GM19438 (cell line): Measurements from ENCODE around the gene AHNAK.
"Not testable (repeated sequence)": the region's sequence is repeated elsewhere in the genome, so short reads cannot be mapped to it uniquely, and the experiment has no call there.

Experiments
- ATAC-seq: cut with Tn5 transposase; IDR thresholded peaks from one replicate; pipeline ENCODE4 v1.9.1; 2021; ENCODE audit warnings: low read depth; ENCODE audit not compliant: unreplicated experiment

Gene AHNAK

DNA sequence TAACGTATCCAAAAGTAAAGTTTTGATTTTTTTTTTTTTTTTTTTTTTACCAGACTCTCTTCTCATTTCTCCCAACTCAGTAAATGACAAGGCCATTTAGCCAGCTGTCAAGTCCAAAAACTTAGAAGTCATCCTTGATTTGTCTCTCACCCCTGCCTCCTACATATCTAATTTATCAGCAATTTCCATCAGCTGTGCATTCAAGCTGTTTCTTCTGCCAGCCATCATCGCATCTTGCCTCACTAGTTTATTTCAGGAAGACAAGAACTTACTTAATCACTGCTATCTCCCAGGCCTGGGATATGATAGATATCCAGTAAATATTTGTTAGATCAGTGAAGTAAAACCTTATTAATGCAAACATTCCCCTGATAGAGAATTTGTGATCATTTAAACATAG lies 80.2 kb downstream of the AHNAK start:
- ATAC-seq = no peak

DNA sequence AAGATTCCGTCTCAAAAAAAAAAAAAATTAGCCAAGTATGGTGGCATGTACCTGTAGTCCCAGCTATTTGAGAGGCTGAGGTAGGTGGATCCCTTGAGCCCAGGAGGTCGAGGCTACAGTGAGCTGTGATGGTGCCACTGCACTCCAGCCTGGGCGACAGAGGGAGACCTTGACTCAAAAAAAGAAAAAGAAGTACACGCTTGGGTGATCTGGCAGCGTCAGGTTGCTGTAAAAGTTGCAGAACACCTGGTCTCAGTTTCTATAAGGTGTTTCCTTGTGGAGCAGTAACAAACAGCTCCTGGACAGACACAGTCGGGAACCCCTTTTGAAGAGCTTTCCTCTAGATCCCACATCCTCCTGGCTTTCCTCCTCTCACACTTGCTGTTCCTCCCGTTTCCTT lies 82.0 kb downstream of the AHNAK start:
- peak; percentile 76 for ATAC-seq

DNA sequence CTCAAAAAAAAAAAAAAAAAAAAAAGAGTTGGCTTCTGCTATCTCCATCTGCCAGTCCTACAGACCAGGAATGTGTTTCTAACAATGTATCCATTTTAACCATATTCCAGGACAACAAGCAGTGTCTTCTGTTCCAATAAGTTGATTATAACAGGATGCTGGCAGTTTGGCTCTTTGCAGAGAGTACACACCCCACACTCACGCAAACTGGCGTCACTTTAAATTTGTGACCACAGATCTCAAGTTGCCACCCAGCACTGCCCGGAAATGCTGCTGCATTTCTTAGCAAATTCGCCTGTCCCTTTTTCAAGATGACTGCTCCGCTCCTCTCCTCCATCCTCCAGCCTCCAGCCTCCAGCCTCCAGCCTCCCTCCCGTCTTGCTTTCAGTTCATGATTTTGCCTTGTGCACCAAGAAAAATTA lies 83.5 kb downstream of the AHNAK start:
- no peak for ATAC-seq

DNA sequence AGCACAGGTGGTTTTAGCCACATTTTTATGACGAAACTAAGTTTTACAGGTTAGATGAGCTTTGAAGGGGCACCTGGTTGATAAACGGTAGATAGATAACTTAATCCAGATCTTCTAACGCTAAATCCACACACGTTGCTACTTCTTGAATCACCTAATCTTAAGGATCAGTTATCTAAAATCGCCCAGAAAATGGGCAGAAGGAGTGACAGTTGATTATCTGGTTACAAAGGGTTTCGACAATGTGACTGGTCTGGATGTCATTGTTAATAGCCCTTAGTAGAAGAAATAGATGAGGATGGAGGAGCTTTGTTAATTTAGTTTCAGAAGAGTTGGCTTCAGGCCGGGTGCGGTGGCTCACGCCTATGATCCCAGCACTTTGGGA lies 84.1 kb downstream of the AHNAK start:
- ATAC-seq = no peak

DNA sequence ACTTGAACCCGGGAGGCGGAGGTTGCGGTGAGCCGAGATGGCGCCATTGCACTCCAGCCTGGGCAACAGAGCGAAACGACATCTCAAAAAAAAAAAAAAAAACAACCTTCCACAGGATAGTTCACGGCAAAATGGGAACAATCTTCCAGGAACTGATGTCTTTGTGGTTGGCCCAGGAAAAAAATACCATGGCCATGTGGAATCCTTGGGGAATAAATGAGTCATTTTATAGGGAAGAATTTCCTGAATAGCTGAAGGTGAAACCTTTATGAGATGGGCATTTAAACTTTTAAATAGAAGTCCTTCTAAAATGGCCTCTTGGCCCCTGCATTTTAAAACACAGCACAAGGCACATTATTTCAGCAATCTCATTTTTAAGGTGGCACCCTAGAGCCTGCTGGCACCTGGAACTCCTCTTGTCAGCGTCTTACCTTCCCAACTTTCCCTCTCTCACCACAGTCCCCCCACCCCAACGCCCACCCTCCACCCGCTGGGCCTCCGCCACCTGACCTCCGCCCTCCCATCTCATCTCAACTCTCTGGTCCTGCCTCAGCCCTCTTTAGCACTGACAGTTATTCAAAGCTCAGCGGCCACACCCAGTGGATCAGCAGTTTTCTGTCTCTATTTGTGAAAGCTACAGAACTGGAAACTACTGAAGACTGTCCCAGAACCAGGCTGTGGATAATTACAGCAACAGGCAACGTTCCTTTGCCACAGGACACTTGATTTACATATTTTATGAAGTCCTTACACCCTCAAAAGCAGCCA lies 84.7 kb downstream of the AHNAK start:
- ATAC-seq = no peak

DNA sequence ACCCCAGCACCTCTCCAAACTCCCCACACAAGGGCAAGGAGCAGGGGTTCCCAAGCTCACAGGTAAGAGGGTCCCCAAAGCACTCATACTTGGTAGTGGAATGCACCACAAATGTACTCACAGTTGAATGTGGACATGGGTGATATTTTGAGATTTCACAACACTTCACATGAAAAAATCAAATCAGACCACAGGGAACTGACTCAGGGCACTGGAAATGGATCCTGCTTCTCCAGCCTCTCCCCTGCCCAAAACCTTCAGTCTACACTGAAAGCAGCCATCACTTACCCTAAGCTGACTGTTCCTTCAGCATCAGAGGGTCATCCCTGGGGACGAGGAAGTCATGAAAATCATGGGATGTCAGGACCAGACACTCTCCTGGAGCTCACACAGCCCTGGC lies 87.5 kb downstream of the AHNAK start:
- no peak for ATAC-seq

DNA sequence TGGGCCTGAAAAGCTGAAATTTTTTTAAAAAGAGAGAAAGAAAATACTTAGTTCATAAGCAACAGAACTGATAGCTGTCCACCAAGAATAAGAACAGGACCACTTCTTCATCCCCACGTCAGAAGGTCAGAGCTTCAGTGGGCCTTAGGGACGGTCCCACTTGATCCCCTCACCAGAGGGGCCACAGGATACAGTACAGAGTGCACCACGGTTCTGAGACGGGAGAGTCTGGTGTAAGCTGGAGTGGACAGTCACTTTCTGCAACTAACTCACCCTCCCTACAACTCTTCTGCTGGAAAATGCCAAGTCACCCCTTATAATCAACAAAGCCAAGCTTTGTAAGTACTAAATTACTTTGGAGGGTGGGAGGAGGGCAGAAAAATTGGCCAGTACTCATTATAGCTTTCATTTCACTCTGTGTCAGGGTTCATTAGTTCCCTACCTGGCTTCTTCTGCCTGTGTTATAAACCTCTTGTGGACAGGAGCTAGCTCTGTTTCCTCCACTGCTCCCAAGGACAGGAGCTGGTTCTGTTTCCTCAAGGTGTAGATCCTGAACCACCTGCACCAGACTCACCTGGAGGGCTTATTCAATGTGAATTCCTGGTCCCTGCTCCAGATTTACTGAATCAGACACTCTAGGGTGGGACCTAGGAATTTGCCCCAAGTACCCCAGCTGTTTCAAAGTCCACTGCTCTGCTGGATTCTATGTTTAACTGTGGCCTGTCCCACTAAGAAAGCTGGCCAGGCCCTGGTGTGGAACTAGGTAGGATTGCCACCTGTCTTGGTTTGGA lies 88.2 kb downstream of the AHNAK start:
- ATAC-seq = no peak

DNA sequence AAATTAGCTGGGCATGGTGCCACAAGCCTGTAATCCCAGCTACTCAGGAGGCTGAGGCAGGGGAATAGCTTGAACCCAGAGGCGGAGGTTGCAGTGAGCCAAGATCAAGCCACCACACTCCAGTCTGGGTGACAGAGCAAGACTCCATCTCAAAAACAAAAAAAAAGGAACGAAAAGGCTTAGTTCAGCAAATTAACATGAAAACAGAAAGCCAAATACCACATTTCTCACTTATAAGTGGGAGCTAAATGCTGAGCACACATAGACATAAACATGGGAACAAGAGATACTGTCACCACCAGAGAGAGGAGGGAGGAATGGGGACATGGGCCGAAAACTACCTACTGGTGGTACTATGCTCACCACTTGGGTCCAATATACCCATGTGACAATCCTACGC lies 89.1 kb downstream of the AHNAK start:
- ATAC-seq = no peak

DNA sequence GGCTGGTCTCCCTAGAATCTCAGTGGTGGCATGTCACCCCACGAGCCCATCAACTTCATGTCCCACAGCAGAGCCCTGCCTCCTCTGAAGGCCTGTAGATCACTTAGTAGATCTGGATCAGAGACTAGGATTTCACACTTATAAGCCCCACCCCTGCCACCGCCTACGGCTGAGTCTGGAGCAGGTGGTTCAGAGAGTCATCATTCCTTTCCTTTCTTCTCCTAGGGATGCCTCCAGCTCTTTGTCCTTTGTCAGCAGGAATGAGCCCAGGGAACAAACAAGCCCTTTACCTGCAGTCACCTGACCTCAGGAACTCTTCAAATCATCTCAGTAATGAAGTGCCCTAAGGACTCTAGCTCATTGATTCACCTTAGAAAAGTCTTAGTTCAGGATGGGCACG lies 90.0 kb downstream of the AHNAK start:
- no peak for ATAC-seq

DNA sequence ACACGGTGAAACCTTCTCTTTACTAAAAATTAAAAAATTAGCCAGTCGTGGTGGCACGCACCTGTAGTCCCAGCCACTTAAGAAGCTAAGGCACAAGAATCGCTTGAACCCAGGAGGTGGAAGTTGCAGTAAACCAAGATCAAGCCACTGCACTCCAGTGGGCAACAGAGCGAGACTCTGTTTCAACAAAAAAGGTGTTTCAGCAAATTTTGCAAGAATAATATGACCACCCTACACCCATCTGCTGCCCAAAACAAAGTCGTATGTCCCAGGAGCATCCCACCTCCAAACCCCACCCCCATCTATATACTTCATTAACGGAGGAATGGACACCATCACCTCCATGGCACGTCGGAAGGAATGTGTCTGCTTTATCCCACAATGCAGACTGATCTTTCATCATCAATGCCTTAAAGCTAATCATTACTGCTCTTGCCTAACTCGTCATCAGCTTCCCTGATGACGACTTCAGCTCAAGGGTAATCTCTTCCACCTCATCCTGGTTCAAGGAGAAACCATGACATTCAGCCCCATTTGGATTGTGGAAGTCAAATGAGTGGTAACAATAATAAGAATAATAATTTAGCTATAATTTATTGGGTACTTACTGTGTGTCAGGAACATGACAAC lies 93.7 kb downstream of the AHNAK start:
- no peak for ATAC-seq

DNA sequence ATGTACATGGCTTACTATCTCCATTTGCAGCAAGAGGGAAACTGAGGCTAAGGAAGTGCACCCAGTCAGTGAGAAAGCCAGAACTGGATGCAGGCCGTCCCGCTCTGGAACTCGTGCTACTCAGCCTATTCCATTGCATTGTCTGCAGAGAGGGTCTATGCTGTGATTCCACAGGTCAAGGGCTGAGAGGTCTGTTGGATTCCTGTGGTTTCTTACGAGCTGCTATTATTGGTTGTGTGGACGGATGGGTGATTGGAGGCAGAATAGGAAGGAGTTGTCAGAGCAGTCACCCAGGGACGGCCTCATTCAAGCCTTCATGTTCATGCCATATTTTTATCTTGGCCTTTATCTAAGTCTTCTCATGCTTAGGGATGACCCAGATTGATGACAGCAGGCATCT lies 94.3 kb downstream of the AHNAK start:
- ATAC-seq = no peak

DNA sequence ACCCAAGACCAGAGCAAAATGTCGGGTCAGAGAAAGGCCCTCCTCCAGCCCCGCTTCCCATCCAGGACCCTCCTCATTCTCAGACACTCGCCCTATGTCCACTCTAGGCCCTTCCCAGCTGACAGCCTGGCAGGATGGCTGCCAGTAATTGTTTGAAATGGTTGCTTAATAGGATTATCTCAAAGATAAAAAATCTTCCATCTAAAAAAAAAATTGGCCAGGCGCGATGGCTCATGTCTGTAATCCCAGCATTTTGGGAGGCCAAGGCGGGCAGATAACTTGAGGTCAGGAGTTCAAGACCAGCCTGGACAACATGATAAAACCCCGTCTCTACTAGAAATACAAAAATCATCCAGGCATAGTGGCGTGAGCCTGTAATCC lies 95.4 kb downstream of the AHNAK start:
- ATAC-seq = no peak

DNA sequence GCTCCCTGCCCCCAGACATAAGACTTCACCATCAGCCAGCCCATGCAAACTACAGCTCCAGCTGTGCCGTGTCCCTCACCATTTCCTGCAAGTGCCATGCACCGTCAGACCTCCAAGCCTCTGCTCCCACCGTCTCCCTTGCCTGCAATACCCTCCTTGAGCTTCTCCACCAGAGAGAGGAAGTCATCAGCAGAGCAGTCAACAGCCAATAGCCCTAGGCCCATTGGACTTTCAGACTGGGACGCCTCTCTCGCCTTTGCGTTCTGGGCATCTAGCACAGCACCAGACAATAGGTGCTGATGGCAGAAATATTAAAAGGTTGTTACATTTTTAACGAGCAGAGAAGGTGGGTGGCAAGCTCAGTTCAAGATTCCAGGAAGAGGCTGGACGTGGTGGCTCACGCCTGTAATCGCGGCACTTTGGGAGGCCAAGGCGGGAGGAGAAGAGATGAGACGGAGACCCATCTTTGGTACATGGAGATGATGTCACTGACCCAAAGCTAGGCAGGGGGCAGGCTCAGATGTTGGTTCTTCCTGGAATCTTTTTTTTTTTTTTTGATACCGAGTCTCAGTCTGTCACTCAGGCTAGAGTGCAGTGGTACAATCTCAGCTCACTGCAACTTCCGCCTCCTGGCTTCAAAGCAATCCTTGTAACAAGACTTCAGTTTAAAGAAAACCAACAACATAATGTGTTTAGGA lies 95.9 kb downstream of the AHNAK start:
- ATAC-seq = no peak

DNA sequence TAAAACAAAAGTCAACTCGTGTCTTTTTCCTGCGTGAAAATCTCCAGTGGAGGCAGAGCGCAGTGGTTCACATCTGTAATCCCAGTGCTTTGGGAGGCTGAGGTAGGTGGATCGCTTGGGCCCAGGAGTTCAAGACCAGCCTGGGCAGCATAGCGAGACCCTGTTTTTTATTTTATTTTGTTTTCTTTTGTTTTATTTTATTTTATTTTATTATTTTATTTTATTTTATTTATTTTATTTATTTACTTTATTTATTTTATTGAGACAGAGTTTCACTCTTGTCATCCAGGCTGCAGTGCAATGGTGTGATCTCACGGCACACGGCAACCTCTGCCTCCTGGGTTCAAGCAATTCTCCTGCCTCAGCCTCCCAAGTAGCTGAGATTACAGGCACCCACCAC lies 96.7 kb downstream of the AHNAK start:
- ATAC-seq = not testable (repeated sequence)

DNA sequence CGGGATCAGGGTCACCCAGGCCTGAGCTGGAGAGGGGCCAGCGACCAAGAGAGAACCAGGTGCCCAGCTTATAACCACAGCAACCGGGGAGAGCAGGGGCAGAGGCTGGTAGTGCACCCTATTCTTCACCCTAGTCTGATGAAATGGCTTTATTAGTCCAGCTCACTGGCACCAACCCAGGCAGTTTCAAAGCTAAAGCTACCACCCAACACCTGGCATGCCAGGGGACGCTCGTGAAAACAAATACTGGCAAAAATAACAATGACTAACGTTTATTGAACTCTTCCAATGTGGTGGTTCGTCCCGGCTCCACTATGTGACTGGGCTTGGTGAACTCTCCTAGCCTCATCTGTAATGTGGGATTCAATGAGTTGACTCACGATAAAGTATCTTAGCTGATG lies 97.2 kb downstream of the AHNAK start:
- ATAC-seq = no peak

DNA sequence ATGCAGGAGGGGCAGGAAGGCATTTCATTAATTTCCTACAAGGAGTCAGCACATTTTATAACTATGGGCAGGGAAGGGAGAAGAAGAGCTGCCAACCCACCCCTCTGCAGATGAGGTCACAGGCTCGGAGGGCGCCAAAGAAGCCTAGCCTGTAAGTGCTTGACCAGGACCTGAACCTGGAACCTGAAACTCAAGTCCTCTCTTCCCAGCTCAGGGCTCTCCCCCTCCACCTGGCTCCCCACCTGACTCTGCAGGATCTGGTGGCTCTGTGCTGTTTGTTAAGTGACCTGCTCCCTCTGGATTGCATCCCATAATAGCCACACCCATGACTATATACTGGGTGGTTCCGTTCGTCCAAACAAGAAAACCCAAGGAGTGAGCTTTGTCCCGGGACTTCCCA lies 100.5 kb downstream of the AHNAK start:
- no peak for ATAC-seq

DNA sequence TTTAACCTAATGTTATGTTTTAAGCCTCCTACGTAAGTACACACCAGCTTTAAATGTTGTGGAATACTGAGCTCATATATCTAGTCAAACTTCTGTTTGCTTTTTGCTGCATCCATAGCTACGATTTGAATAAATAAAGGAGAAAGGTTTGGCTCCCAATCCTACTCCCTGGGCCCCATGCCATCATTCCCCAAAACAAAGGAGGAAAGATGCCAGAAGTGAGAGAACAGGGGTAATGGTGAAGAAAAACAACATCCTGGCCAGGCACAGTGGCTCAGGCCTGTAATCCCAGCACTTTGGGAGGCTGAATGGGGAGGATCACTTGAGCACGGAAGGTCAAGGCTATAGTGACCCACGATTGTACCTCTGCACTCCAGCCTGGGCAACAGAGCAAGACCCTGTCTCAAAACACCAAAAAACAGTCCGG lies 101.3 kb downstream of the AHNAK start:
- no peak for ATAC-seq

DNA sequence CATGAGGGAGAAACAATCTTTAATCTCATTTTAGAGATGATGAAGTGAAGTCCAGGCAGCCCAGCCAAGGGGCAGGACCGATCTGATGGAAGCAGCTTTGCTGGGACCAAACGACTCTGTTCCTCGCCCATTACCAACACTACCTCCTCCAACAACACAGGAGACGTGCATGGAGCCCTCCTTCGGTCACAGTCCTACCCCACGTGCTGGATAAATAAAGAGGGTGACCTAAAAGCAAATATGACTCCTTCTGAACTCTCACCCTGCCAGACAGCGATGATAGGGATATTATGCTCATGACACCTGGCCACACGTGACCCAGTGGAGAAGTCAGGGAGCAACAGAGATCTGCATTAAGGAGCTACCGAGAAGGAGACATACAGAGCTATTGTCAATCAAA lies 101.8 kb downstream of the AHNAK start:
- no peak for ATAC-seq

DNA sequence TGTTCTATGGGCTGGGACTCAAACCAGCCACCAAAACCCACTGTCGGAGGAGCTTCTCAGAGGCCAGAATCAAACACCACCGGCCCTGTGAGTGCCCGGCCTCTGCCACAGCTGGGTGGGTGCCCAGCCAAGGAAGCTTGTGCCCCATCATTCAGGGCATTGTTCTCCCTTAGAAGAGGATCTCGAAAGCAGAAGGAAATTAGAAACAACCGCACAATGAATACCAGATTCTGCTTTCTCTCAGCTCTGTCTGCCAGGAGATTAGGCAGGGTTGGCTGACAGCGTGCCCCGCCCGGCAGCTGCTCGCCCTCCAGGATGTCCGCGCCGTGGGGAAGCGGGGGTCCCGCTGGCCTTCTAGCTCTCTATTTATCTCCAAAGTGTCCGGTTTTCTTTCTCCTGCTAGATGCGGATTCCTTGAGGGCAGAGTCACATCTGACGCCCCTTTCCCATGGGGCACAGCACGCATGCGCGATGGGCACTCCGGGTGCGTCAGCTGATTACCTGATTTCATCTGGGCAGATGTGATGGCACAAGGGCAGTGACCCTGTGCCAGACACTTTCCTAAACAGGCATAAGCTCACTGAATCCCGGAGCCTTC lies 102.3 kb downstream of the AHNAK start:
- no peak for ATAC-seq

DNA sequence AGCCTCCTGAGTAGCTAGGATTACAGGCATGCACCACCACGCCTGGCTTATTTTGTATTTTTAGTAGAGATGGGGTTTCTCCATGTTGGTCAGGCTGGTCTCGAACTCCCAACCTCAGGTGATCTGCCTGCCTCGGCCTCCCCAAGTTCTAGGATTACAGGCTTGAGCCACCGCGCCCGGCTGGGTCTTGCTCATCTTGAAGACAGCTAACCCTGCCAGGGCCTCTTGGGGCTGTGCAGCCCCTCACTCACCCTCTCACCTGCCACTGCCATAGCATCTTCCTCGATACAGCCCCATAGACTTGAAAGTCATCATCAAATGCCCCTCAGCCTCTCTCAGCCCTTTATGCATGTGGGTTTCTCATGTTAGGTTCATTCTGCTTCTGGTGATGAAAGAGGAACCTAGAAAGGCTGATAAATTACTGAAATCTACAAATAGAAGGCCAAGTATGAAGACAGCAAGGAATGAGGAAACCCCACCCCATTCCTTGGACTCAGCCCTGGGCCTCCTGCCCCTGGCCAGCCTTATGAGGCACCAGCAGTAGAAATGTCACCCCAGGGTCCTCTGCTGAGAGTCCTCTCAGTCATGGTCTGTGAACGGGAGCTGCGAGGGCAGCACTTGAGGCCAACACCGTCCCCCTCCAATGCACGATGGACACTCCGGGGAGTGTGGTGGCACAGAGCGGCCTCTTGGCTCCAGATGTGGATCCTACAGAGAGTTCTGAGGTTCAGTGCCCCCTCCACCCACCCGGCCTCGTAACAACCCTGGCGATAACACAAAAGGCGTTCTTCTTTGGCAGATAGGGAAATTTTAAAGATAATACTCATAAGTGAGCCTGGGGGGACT lies 103.0 kb downstream of the AHNAK start:
- ATAC-seq = no peak
